ENCODE measurements around the gene TXNL4B. TPM values are rescaled to one million over a fixed set of nuclear protein-coding genes. Genes with fewer than 3 reads are reported as not detected.

The TXNL4B gene
- total and polyA plus RNA-seq, 9 of the 15 experiments (the other 6 are each of a cell fraction or from before 2014, with no cell fraction given): 11.9 to 38.0 (median 22.3) TPM

DNA sequence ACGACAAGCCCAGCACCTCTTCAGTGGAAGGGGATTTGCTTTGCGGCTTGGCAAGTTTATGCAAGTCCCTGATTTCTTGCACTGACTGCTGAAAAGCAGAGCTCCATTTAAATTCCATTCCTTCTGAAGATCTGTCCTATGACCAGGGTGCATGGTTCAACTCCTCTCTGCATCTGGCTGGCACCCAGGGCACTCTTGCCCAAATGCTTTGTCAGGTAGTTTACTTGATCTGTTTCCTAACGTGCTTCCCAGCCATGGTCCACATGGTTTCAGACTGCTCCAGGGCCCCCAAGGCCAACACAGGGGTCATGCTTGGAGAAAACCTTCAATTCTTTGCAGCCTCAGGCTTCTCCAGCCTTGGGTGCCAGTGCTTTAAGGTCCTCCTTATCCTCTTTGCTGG is 50.4 kb downstream of the TXNL4B start:
- FAIRE-seq (no peak), DNase-seq (ENCODE audit: extremely low read depth in 1 of 4, low spot score in 3 of 4) (no peak), ATAC-seq (no peak)
- intact Hi-C loops (cut with micrococcal nuclease): no loop called here
- H3K27me3 ChIP-seq (ENCODE audit: control insufficient read depth in 2 of 2, insufficient read depth in 2 of 2, low read length in 2 of 2): no peaks in the 10 kb centered on the region; a peak in 2 of 5 replicates
- H3K4me3 ChIP-seq: no peak overlapping the region
- WGBS (ENCODE audit: insufficient coverage, low coverage, missing lambda C conversion rate): 10% methylated on average over 3 of the region's 3 CpGs
- in situ Hi-C loops (cut with MboI): no loop called here
- TF ChIP-seq RBM22 (IDR thresholded peaks at IDR 0.05; ENCODE audit: low read depth, low read length, poor library complexity, severe bottlenecking): no peak
- no peak for TF ChIP-seq KDM1A (IDR thresholded peaks at IDR 0.05)
- TF ChIP-seq HNRNPL (IDR thresholded peaks at IDR 0.05; ENCODE audit: low read depth, low read length): no peak
- no peak for TF ChIP-seq BRD4 (IDR thresholded peaks at IDR 0.05)
- no peak for TF ChIP-seq TCF7L2 (IDR thresholded peaks at IDR 0.05; ENCODE audit: low read depth, low read length)
- H3K9me3 ChIP-seq (replicated peaks; ENCODE audit: control insufficient read depth, insufficient read depth, low read depth, low read length): no peaks in the 10 kb centered on the region
- H3K4me2 ChIP-seq (ENCODE audit: insufficient read depth, low read length): no peak overlapping the region
- no peaks in the 10 kb centered on the region for H3K79me2 ChIP-seq (ENCODE audit: control insufficient read depth, insufficient read depth, low read length)
- H3K4me1 ChIP-seq (replicated peaks in 1 of 2; ENCODE audit: control insufficient read depth in 2 of 2, insufficient read depth in 2 of 2, low read length in 2 of 2): no peaks in the 10 kb centered on the region; a peak in 2 of 5 replicates
- H3K9me1 ChIP-seq (ENCODE audit: control insufficient read depth, insufficient read depth, low read length): no peaks in the 10 kb centered on the region
- no peak overlapping the region for H3K9ac ChIP-seq (ENCODE audit: insufficient read depth in 1 of 2, low read depth in 2 of 2, low read length in 2 of 2)
- CTCF ChIA-PET (ENCODE audit: low intra/inter-chr PET ratio): no interaction called here
- no TSS peak for BruUV-seq (replicated peaks)
- no peaks in the 10 kb centered on the region for H4K20me1 ChIP-seq (replicated peaks; ENCODE audit: control insufficient read depth, insufficient read depth, low read length)
- H3K36me3 ChIP-seq (ENCODE audit: control insufficient read depth, insufficient read depth, low read length): no peaks in the 10 kb centered on the region
- POLR2A ChIA-PET: no interaction called here
- no peak overlapping the region for H2AFZ ChIP-seq (ENCODE audit: low read depth, low read length)
- no peak overlapping the region for H3K27ac ChIP-seq (ENCODE audit: extremely low read depth, low read depth, low read length)

DNA sequence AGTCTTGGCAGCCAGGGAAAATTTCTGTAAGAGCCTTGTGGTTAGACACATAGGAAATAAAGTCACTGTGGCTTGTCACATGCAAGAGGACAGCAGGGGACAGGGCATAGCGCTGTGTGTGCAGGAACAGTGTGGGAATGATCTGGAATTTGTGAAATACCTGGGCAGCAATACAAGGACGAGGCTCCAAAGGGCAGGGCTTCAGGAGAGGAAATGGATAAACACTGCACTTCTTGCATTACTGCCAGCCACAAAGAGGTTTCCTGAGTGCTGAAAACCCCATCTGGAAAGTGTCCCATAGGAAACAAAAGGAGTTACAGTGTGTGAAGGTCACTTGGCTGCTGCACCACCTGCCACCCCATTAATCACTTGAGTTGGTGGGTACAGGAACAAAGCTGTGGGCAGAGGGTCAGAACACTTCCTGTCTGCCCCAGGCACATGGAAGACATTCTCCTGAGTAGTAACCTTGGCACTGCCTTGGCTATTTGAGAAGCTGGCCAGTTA is 51.2 kb downstream of the TXNL4B start:
- intact Hi-C loops (cut with micrococcal nuclease): no loop called here
- Histone ChIP-seq H3K4me2 (ENCODE audit: insufficient read depth, low read length) (no peak overlapping the region), H3K4me3 (no peak overlapping the region), H3K36me3 (ENCODE audit: control insufficient read depth, insufficient read depth, low read length) (no peaks in the 10 kb centered on the region), H3K27me3 (ENCODE audit: control insufficient read depth in 2 of 2, insufficient read depth in 2 of 2, low read length in 2 of 2) (no peaks in the 10 kb centered on the region; a peak in 2 of 5 replicates), H3K4me1 (replicated peaks in 1 of 2; ENCODE audit: control insufficient read depth in 2 of 2, insufficient read depth in 2 of 2, low read length in 2 of 2) (no peaks in the 10 kb centered on the region; a peak in 2 of 5 replicates), H2AFZ (ENCODE audit: low read depth, low read length) (no peak overlapping the region), H3K27ac (ENCODE audit: extremely low read depth, low read depth, low read length) (no peak overlapping the region), H3K79me2 (ENCODE audit: control insufficient read depth, insufficient read depth, low read length) (no peaks in the 10 kb centered on the region), H3K9me1 (ENCODE audit: control insufficient read depth, insufficient read depth, low read length) (no peaks in the 10 kb centered on the region), H3K9ac (ENCODE audit: insufficient read depth in 1 of 2, low read depth in 2 of 2, low read length in 2 of 2) (no peak overlapping the region), H4K20me1 (replicated peaks; ENCODE audit: control insufficient read depth, insufficient read depth, low read length) (no peaks in the 10 kb centered on the region), H3K9me3 (replicated peaks; ENCODE audit: control insufficient read depth, insufficient read depth, low read depth, low read length) (no peaks in the 10 kb centered on the region)
- in situ Hi-C loops (cut with MboI): no loop called here
- no peak for FAIRE-seq
- no TSS peak for BruUV-seq (replicated peaks)
- no peak for DNase-seq (ENCODE audit: extremely low read depth in 1 of 4, low spot score in 3 of 4)
- ATAC-seq: no peak
- ChIA-PET POLR2A (interaction anchor here (0.6 kb wide), 1 partner anchor 103 kb away, joined by 3 read pairs; no protein-coding TSS in a partner anchor), CTCF (ENCODE audit: low intra/inter-chr PET ratio) (no interaction called here)
- 0% methylated on average over 2 of the region's 2 CpGs for WGBS (ENCODE audit: insufficient coverage, low coverage, missing lambda C conversion rate)
- TF ChIP-seq RCOR1 (IDR thresholded peaks at IDR 0.05; ENCODE audit: borderline replicate concordance in 1 of 2, low read depth in 2 of 2, low read length in 2 of 2) (no peak), SAFB2 (IDR thresholded peaks at IDR 0.05; ENCODE audit: borderline replicate concordance, low read depth, low read length, severe bottlenecking) (no peak), ZNF408 (CRISPR knock-in tag; IDR thresholded peaks at IDR 0.05; ENCODE audit: low read depth) (no peak), MAZ (CRISPR knock-in tag; conservative IDR thresholded peaks at IDR 0.05 in 1 of 2, IDR thresholded peaks at IDR 0.05 in 1 of 2) (no peak), ZNF561 (CRISPR knock-in tag; conservative IDR thresholded peaks at IDR 0.05) (no peak), NFE2 (IDR thresholded peaks at IDR 0.05; ENCODE audit: low read depth) (no peak), ZNF174 (CRISPR knock-in tag; IDR thresholded peaks at IDR 0.05) (no peak), MTA1 (IDR thresholded peaks at IDR 0.05; ENCODE audit: borderline replicate concordance) (no peak), STAG1 (CRISPR knock-in tag; IDR thresholded peaks at IDR 0.05; ENCODE audit: borderline replicate concordance) (no peak), RBM34 (IDR thresholded peaks at IDR 0.05; ENCODE audit: borderline replicate concordance, insufficient read depth, low read length) (no peak)
- TF ChIP-seq, protein P1, sequence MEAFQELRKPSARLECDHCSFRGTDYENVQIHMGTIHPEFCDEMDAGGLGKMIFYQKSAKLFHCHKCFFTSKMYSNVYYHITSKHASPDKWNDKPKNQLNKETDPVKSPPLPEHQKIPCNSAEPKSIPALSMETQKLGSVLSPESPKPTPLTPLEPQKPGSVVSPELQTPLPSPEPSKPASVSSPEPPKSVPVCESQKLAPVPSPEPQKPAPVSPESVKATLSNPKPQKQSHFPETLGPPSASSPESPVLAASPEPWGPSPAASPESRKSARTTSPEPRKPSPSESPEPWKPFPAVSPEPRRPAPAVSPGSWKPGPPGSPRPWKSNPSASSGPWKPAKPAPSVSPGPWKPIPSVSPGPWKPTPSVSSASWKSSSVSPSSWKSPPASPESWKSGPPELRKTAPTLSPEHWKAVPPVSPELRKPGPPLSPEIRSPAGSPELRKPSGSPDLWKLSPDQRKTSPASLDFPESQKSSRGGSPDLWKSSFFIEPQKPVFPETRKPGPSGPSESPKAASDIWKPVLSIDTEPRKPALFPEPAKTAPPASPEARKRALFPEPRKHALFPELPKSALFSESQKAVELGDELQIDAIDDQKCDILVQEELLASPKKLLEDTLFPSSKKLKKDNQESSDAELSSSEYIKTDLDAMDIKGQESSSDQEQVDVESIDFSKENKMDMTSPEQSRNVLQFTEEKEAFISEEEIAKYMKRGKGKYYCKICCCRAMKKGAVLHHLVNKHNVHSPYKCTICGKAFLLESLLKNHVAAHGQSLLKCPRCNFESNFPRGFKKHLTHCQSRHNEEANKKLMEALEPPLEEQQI (IDR thresholded peaks at IDR 0.05): no peak
